Gastrocnemius medialis (tissue), 4 donors: Measurements from ENCODE around the gene ATF1. TPM values are rescaled to one million over a fixed set of nuclear protein-coding genes. Genes with fewer than 3 reads are reported as not detected.
A peak's percentile ranks its signal among the peaks of the same experiment; 100 is the strongest.

Experiments used
- ATAC-seq, 2 donors: fragments of 150-250 bp; one replicate each; pipeline ENCODE4 v1.9.1; 2016
- DNase-seq, 2 donors: peaks; one replicate each; pipeline ENCODE4 v3.0.0-alpha.2; 2019
- H3K27ac ChIP-seq, 4 donors: fragments of 200-600 bp; sonication (generic); 1 replicate in 1 of 4; 2 replicates in 3 of 4; pipeline ENCODE4 v1.5.1; 2016 to 2018; ENCODE audit warnings: mild to moderate bottlenecking in 2 of 4, moderate library complexity in 1 of 4
- H3K27me3 ChIP-seq, 3 donors: fragments of 200-600 bp; sonication (generic) in 2 of 3; 1 replicate in 1 of 3; 2 replicates in 2 of 3; pipeline versions ENCODE4 v1.5.1 to v1.6.0; 2016 to 2019; ENCODE audit warnings: mild to moderate bottlenecking in 1 of 3, moderate library complexity in 1 of 3
- H3K36me3 ChIP-seq, 2 donors: fragments of 200-600 bp; sonication (generic) in 1 of 2; one replicate each; pipeline ENCODE4 v1.5.1; 2017 to 2018
- H3K4me1 ChIP-seq, 2 donors: fragments of 200-600 bp; sonication (generic) in 1 of 2; one replicate each; pipeline ENCODE4 v1.5.1; 2016 to 2017; ENCODE audit warnings: mild to moderate bottlenecking in 2 of 2
- H3K4me3 ChIP-seq, 4 donors: fragments of 200-600 bp; sonication (generic) in 3 of 4; 1 replicate in 1 of 4; 2 replicates in 3 of 4; pipeline ENCODE4 v1.5.1; 2016 to 2019; ENCODE audit warnings: mild to moderate bottlenecking in 2 of 4
- H3K9me3 ChIP-seq, 3 donors: fragments of 200-600 bp; sonication (generic) in 2 of 3; 1 replicate in 1 of 3; 2 replicates in 2 of 3; pipeline ENCODE4 v1.5.1; 2016 to 2019
- CTCF ChIP-seq, 5 experiments: fragments of 450-650 bp in 3 of 5; fragments of 200-600 bp in 2 of 5; sonication (generic) in 2 of 5; IDR thresholded peaks in 4 of 5; conservative IDR thresholded peaks in 1 of 5; 1 replicate in 4 of 5; 2 replicates in 1 of 5; pipeline ENCODE4 v1.5.1; 2016 to 2019; ENCODE audit warnings: antibody characterized with exemption in 5 of 5, mild to moderate bottlenecking in 3 of 5, moderate library complexity in 3 of 5
- POLR2A ChIP-seq, 2 donors: fragments of 450-650 bp; IDR thresholded peaks; one replicate each; pipeline ENCODE4 v1.6.1; 2017; ENCODE audit warnings: antibody characterized with exemption in 2 of 2, mild to moderate bottlenecking in 2 of 2, moderate library complexity in 2 of 2
- in situ Hi-C, 4 donors: fragments of 200-750 bp; cut with MboI; loops; one replicate each; pipeline versions ENCODE4 v1.15.0 to v1.8.0; 2017; ENCODE audit warnings: low sequenced_read_pairs in 4 of 4
- intact Hi-C: fragments of 100-400 bp; cut with DNase I; formaldehyde crosslinking; loops from one replicate; pipeline ENCODE4 v1.15.1; 2023; ENCODE audit warnings: low total_unique reads
- total RNA-seq, 4 donors: library from RNA; depleted of rRNA; stranded (reverse); fragments of >200 nt; gene quantifications; one replicate each; pipeline versions ENCODE4 v1.1.0 to v1.2.3, GENCODE V29; 2016

ATF1 gene
- total RNA-seq = 10 to 100 TPM; 16.4 to 44.5 (median 37.5) TPM

- Histone ChIP-seq H3K4me1 (peaks cover 28 to 42% of the 10 kb centered on the region in 2 donors), H3K4me3 (peak within 1 kb of the TSS; percentile 92 to 99 (median 98)), H3K9me3 (no peaks in the 10 kb centered on the region), H3K36me3 (no peaks in the 10 kb centered on the region), H3K27ac (peak within 1 kb of the TSS; percentile 97 to 100 (median 99)), H3K27me3 (no peaks in the 10 kb centered on the region)
- TF ChIP-seq CTCF (IDR thresholded peaks at IDR 0.05 in 4 of 5, conservative IDR thresholded peaks at IDR 0.05 in 1 of 5) (peak in 1 of 5 experiments; percentile 22), POLR2A (IDR thresholded peaks at IDR 0.05) (peak; percentile 83 to 90)
- ATAC-seq = peak; percentile 75 to 80
- intact Hi-C loops (loop anchor here (2.0 to 10.0 kb wide), 4 partner anchors 161 to 471 kb away; partner anchors contain the start of genes DAZAP2 and SLC11A2), in situ Hi-C loops (no loop called here)
- DNase-seq = peak; percentile 82 to 93
Observed at GRCh38 chr12:50763639-50764285, at the start of gene ATF1. Gene ATF1, plus strand, starts transcription at chr12:50764101. Its CDS starts 16,045 bp downstream, at chr12:50780146.

- in situ Hi-C loops (no loop called here), intact Hi-C loops (no loop called here)
- ATAC-seq = no peak
- H3K4me1 ChIP-seq = no peaks in the 10 kb centered on the region
- no peak overlapping the region for H3K4me3 ChIP-seq
- DNase-seq = no peak
- H3K27me3 ChIP-seq = no peaks in the 10 kb centered on the region
- no peak for TF ChIP-seq POLR2A (IDR thresholded peaks at IDR 0.05)
- no peak for TF ChIP-seq CTCF (IDR thresholded peaks at IDR 0.05 in 4 of 5, conservative IDR thresholded peaks at IDR 0.05 in 1 of 5)
- H3K36me3 ChIP-seq = peaks cover 0 to 56% of the 10 kb centered on the region in 2 donors
- H3K27ac ChIP-seq = no peak overlapping the region
- H3K9me3 ChIP-seq = no peaks in the 10 kb centered on the region
Observed at GRCh38 chr12:50715174-50715573, 48.7 kb upstream of the ATF1 start.

- ATAC-seq = no peak
- Histone ChIP-seq H3K9me3 (no peaks in the 10 kb centered on the region), H3K4me3 (no peak overlapping the region), H3K36me3 (peaks cover 6 to 76% of the 10 kb centered on the region in 2 donors), H3K27me3 (no peaks in the 10 kb centered on the region), H3K4me1 (no peaks in the 10 kb centered on the region), H3K27ac (no peak overlapping the region)
- intact Hi-C loops = no loop called here
- in situ Hi-C loops = no loop called here
- TF ChIP-seq POLR2A (IDR thresholded peaks at IDR 0.05) (no peak), CTCF (IDR thresholded peaks at IDR 0.05 in 4 of 5, conservative IDR thresholded peaks at IDR 0.05 in 1 of 5) (no peak)
- no peak for DNase-seq
Observed at GRCh38 chr12:50718760-50719159, 45.1 kb upstream of the ATF1 start.

- H3K9me3 ChIP-seq = no peaks in the 10 kb centered on the region
- ATAC-seq = no peak
- H3K4me1 ChIP-seq = no peaks in the 10 kb centered on the region
- H3K27ac ChIP-seq = no peak overlapping the region
- TF ChIP-seq POLR2A (IDR thresholded peaks at IDR 0.05) (no peak), CTCF (IDR thresholded peaks at IDR 0.05 in 4 of 5, conservative IDR thresholded peaks at IDR 0.05 in 1 of 5) (no peak)
- H3K36me3 ChIP-seq = peaks cover 6 to 75% of the 10 kb centered on the region in 2 donors
- intact Hi-C loops (no loop called here), in situ Hi-C loops (no loop called here)
- no peak overlapping the region for H3K4me3 ChIP-seq
- no peak for DNase-seq
- H3K27me3 ChIP-seq = no peaks in the 10 kb centered on the region
Observed at GRCh38 chr12:50720085-50720484, 43.8 kb upstream of the ATF1 start.
